ENCODE data around the gene NKAPD1.
"Not testable (repeated sequence)": the region's sequence is repeated elsewhere in the genome, so short reads cannot be mapped to it uniquely, and the experiment has no call there.

The NKAPD1 gene

GRCh38 chr11:112046647-112047046 is 27.5 kb upstream of the NKAPD1 start:
- not testable (repeated sequence) for H3K4me1 ChIP-seq (ENCODE audit: control insufficient read depth, low read depth, low read length); H3K27ac ChIP-seq (ENCODE audit: low read length); H3K9me3 ChIP-seq (ENCODE audit: control insufficient read depth, low read depth, low read length); H3K4me3 ChIP-seq (ENCODE audit: low read length); H3K27me3 ChIP-seq (ENCODE audit: control insufficient read depth, insufficient read depth, low read length); H3K9ac ChIP-seq (ENCODE audit: low read length)
- H3K36me3 ChIP-seq (ENCODE audit: control insufficient read depth, low read depth, low read length), result peaks cover 76% of the 10 kb centered on the region

- H3K9me3 ChIP-seq (ENCODE audit: control insufficient read depth, low read depth, low read length); H3K27ac ChIP-seq (ENCODE audit: low read length); H3K4me1 ChIP-seq (ENCODE audit: control insufficient read depth, low read depth, low read length); H3K27me3 ChIP-seq (ENCODE audit: control insufficient read depth, insufficient read depth, low read length); H3K4me3 ChIP-seq (ENCODE audit: low read length); H3K9ac ChIP-seq (ENCODE audit: low read length): not testable (repeated sequence)
- H3K36me3 ChIP-seq (ENCODE audit: control insufficient read depth, low read depth, low read length), result peaks cover 74% of the 10 kb centered on the region
Measured at GRCh38 chr11:112048256-112048655, 25.8 kb upstream of the NKAPD1 start.

- Histone ChIP-seq H3K9me3 (ENCODE audit: control insufficient read depth, low read depth, low read length) (no peaks in the 10 kb centered on the region), H3K4me3 (ENCODE audit: low read length) (no peak overlapping the region), H3K27me3 (ENCODE audit: control insufficient read depth, insufficient read depth, low read length) (no peaks in the 10 kb centered on the region), H3K36me3 (ENCODE audit: control insufficient read depth, low read depth, low read length) (peaks cover 73% of the 10 kb centered on the region), H3K9ac (ENCODE audit: low read length) (no peak overlapping the region), H3K4me1 (ENCODE audit: control insufficient read depth, low read depth, low read length) (no peaks in the 10 kb centered on the region), H3K27ac (ENCODE audit: low read length) (no peak overlapping the region)
Measured at GRCh38 chr11:112049777-112050176, 24.3 kb upstream of the NKAPD1 start.

GRCh38 chr11:112050721-112051120 is 23.4 kb upstream of the NKAPD1 start:
- Histone ChIP-seq H3K9ac (ENCODE audit: low read length) (no peak overlapping the region), H3K27me3 (ENCODE audit: control insufficient read depth, insufficient read depth, low read length) (no peaks in the 10 kb centered on the region), H3K27ac (ENCODE audit: low read length) (no peak overlapping the region), H3K9me3 (ENCODE audit: control insufficient read depth, low read depth, low read length) (no peaks in the 10 kb centered on the region), H3K4me3 (ENCODE audit: low read length) (no peak overlapping the region), H3K4me1 (ENCODE audit: control insufficient read depth, low read depth, low read length) (no peaks in the 10 kb centered on the region), H3K36me3 (ENCODE audit: control insufficient read depth, low read depth, low read length) (peaks cover 66% of the 10 kb centered on the region)

GRCh38 chr11:112051768-112052167 is 22.3 kb upstream of the NKAPD1 start:
- Histone ChIP-seq H3K9ac (ENCODE audit: low read length) (no peak overlapping the region), H3K9me3 (ENCODE audit: control insufficient read depth, low read depth, low read length) (no peaks in the 10 kb centered on the region), H3K27ac (ENCODE audit: low read length) (no peak overlapping the region), H3K27me3 (ENCODE audit: control insufficient read depth, insufficient read depth, low read length) (no peaks in the 10 kb centered on the region), H3K4me3 (ENCODE audit: low read length) (no peak overlapping the region), H3K36me3 (ENCODE audit: control insufficient read depth, low read depth, low read length) (peaks cover 68% of the 10 kb centered on the region), H3K4me1 (ENCODE audit: control insufficient read depth, low read depth, low read length) (no peaks in the 10 kb centered on the region)

GRCh38 chr11:112057170-112057569 is 16.9 kb upstream of the NKAPD1 start:
- no peaks in the 10 kb centered on the region for H3K4me1 ChIP-seq (ENCODE audit: control insufficient read depth, low read depth, low read length)
- no peak overlapping the region for H3K27ac ChIP-seq (ENCODE audit: low read length)
- no peaks in the 10 kb centered on the region for H3K27me3 ChIP-seq (ENCODE audit: control insufficient read depth, insufficient read depth, low read length)
- no peaks in the 10 kb centered on the region for H3K9me3 ChIP-seq (ENCODE audit: control insufficient read depth, low read depth, low read length)
- peaks cover 62% of the 10 kb centered on the region for H3K36me3 ChIP-seq (ENCODE audit: control insufficient read depth, low read depth, low read length)
- no peak overlapping the region for H3K9ac ChIP-seq (ENCODE audit: low read length)
- H3K4me3 ChIP-seq (ENCODE audit: low read length), result no peak overlapping the region

- H3K9ac ChIP-seq (ENCODE audit: low read length), result no peak overlapping the region
- H3K27me3 ChIP-seq (ENCODE audit: control insufficient read depth, insufficient read depth, low read length), result no peaks in the 10 kb centered on the region
- no peak overlapping the region for H3K27ac ChIP-seq (ENCODE audit: low read length)
- no peak overlapping the region for H3K4me3 ChIP-seq (ENCODE audit: low read length)
- H3K9me3 ChIP-seq (ENCODE audit: control insufficient read depth, low read depth, low read length), result no peaks in the 10 kb centered on the region
- H3K36me3 ChIP-seq (ENCODE audit: control insufficient read depth, low read depth, low read length), result peaks cover 65% of the 10 kb centered on the region
- no peaks in the 10 kb centered on the region for H3K4me1 ChIP-seq (ENCODE audit: control insufficient read depth, low read depth, low read length)
Measured at GRCh38 chr11:112058103-112058502, 16.0 kb upstream of the NKAPD1 start.

GRCh38 chr11:112062923-112063322 is 11.2 kb upstream of the NKAPD1 start:
- H3K4me1 ChIP-seq (ENCODE audit: control insufficient read depth, low read depth, low read length), result no peaks in the 10 kb centered on the region
- no peak overlapping the region for H3K27ac ChIP-seq (ENCODE audit: low read length)
- H3K4me3 ChIP-seq (ENCODE audit: low read length), result no peak overlapping the region
- no peaks in the 10 kb centered on the region for H3K27me3 ChIP-seq (ENCODE audit: control insufficient read depth, insufficient read depth, low read length)
- no peak overlapping the region for H3K9ac ChIP-seq (ENCODE audit: low read length)
- peaks cover 39% of the 10 kb centered on the region for H3K36me3 ChIP-seq (ENCODE audit: control insufficient read depth, low read depth, low read length)
- H3K9me3 ChIP-seq (ENCODE audit: control insufficient read depth, low read depth, low read length), result no peaks in the 10 kb centered on the region

GRCh38 chr11:112082729-112083128 is 8.6 kb downstream of the NKAPD1 start:
- H3K9ac ChIP-seq (ENCODE audit: low read length), result no peak overlapping the region
- no peak overlapping the region for H3K27ac ChIP-seq (ENCODE audit: low read length)
- H3K9me3 ChIP-seq (ENCODE audit: control insufficient read depth, low read depth, low read length), result no peaks in the 10 kb centered on the region
- H3K4me3 ChIP-seq (ENCODE audit: low read length), result no peak overlapping the region
- no peaks in the 10 kb centered on the region for H3K27me3 ChIP-seq (ENCODE audit: control insufficient read depth, insufficient read depth, low read length)
- no peaks in the 10 kb centered on the region for H3K4me1 ChIP-seq (ENCODE audit: control insufficient read depth, low read depth, low read length)
- peaks cover 53% of the 10 kb centered on the region for H3K36me3 ChIP-seq (ENCODE audit: control insufficient read depth, low read depth, low read length)

- Histone ChIP-seq H3K36me3 (ENCODE audit: control insufficient read depth, low read depth, low read length) (peaks cover 58% of the 10 kb centered on the region), H3K9ac (ENCODE audit: low read length) (peak overlapping the region; percentile 91), H3K4me3 (ENCODE audit: low read length) (peak overlapping the region; percentile 80), H3K9me3 (ENCODE audit: control insufficient read depth, low read depth, low read length) (no peaks in the 10 kb centered on the region), H3K4me1 (ENCODE audit: control insufficient read depth, low read depth, low read length) (no peaks in the 10 kb centered on the region), H3K27ac (ENCODE audit: low read length) (peak overlapping the region; percentile 31), H3K27me3 (ENCODE audit: control insufficient read depth, insufficient read depth, low read length) (no peaks in the 10 kb centered on the region)
Measured at GRCh38 chr11:112085822-112086421, 11.8 kb downstream of the NKAPD1 start.

- peaks cover 65% of the 10 kb centered on the region for H3K36me3 ChIP-seq (ENCODE audit: control insufficient read depth, low read depth, low read length)
- H3K4me3 ChIP-seq (ENCODE audit: low read length), result peak within 1 kb of the TSS; percentile 80
Measured at GRCh38 chr11:112086422-112087191, 12.5 kb downstream of the NKAPD1 start, which contains the start of the genes SDHD and TIMM8B. SDHD (plus strand) TSS chr11:112086873; CDS start chr11:112086908, 35 bp downstream. TIMM8B (minus strand) TSS chr11:112086756; CDS start chr11:112086723, 33 bp downstream.

GRCh38 chr11:112087212-112087611 is 13.1 kb downstream of the NKAPD1 start:
- H3K4me1 ChIP-seq (ENCODE audit: control insufficient read depth, low read depth, low read length), result no peaks in the 10 kb centered on the region
- no peaks in the 10 kb centered on the region for H3K9me3 ChIP-seq (ENCODE audit: control insufficient read depth, low read depth, low read length)
- peak overlapping the region; percentile 80 for H3K4me3 ChIP-seq (ENCODE audit: low read length)
- peak overlapping the region; percentile 54 for H3K27ac ChIP-seq (ENCODE audit: low read length)
- H3K9ac ChIP-seq (ENCODE audit: low read length), result peak overlapping the region; percentile 91
- H3K36me3 ChIP-seq (ENCODE audit: control insufficient read depth, low read depth, low read length), result peaks cover 60% of the 10 kb centered on the region
- no peaks in the 10 kb centered on the region for H3K27me3 ChIP-seq (ENCODE audit: control insufficient read depth, insufficient read depth, low read length)

More at GRCh38 chr11:112086422-112087191, 12.5 kb downstream of the NKAPD1 start, which contains the start of the genes SDHD and TIMM8B:
- Histone ChIP-seq H3K27me3 (ENCODE audit: control insufficient read depth, insufficient read depth, low read length) (no peaks in the 10 kb centered on the region), H3K27ac (ENCODE audit: low read length) (peak within 1 kb of the TSS; percentile 54), H3K4me1 (ENCODE audit: control insufficient read depth, low read depth, low read length) (no peaks in the 10 kb centered on the region), H3K9ac (ENCODE audit: low read length) (peak within 1 kb of the TSS; percentile 91), H3K9me3 (ENCODE audit: control insufficient read depth, low read depth, low read length) (no peaks in the 10 kb centered on the region)
